Limb (tissue), 2 donors: ENCODE data around the gene ANK3.

Experiments
- DNase-seq, 2 donors: peaks; one replicate each; pipeline ENCODE4 v3.0.0-alpha.2; 2016; ENCODE audit errors: extremely low spot score in 2 of 2

The ANK3 gene

GRCh38 chr10:60182691-60183090, 207.0 kb downstream of the ANK3 start:
- DNase-seq: no peak

- DNase-seq: no peak
These were observed 212.8 kb downstream of the ANK3 start for GRCh38 chr10:60176925-60177324.

GRCh38 chr10:60175441-60175971, 214.2 kb downstream of the ANK3 start:
- no peak for DNase-seq

- no peak for DNase-seq
These were observed 217.2 kb downstream of the ANK3 start for GRCh38 chr10:60172363-60172990.

GRCh38 chr10:60171436-60172013, 218.2 kb downstream of the ANK3 start:
- no peak for DNase-seq

GRCh38 chr10:60170250-60170649, 219.4 kb downstream of the ANK3 start:
- DNase-seq: no peak

- no peak for DNase-seq
These were observed 220.6 kb downstream of the ANK3 start for GRCh38 chr10:60169111-60169510.

- no peak for DNase-seq
These were observed 222.6 kb downstream of the ANK3 start for GRCh38 chr10:60167050-60167449.

GRCh38 chr10:60163786-60164185, 225.9 kb downstream of the ANK3 start:
- no peak for DNase-seq

- no peak for DNase-seq
These were observed 227.0 kb downstream of the ANK3 start for GRCh38 chr10:60162631-60163030.

GRCh38 chr10:60155943-60156683, 233.6 kb downstream of the ANK3 start:
- DNase-seq: no peak

GRCh38 chr10:60155099-60155877, 234.4 kb downstream of the ANK3 start:
- DNase-seq: no peak

- no peak for DNase-seq
These were observed 240.7 kb downstream of the ANK3 start for GRCh38 chr10:60149003-60149402.

GRCh38 chr10:60148266-60148840, 241.3 kb downstream of the ANK3 start:
- DNase-seq: no peak

- DNase-seq: no peak
These were observed 242.0 kb downstream of the ANK3 start for GRCh38 chr10:60147576-60148265.

- no peak for DNase-seq
These were observed 242.7 kb downstream of the ANK3 start for GRCh38 chr10:60147025-60147424.

- DNase-seq: no peak
These were observed 245.6 kb downstream of the ANK3 start for GRCh38 chr10:60144099-60144498.

- DNase-seq: no peak
These were observed 246.9 kb downstream of the ANK3 start for GRCh38 chr10:60142736-60143135.

- no peak for DNase-seq
These were observed 247.6 kb downstream of the ANK3 start for GRCh38 chr10:60141896-60142559.
